ENCODE results near the gene TSPAN18.

TSPAN18 gene

GRCh38 chr11:44711787-44712608, 14.8 kb upstream of the TSPAN18 start:
- no peak for DNase-seq

- no peak for DNase-seq
Observed at GRCh38 chr11:44713022-44713421, 13.7 kb upstream of the TSPAN18 start.

GRCh38 chr11:44716256-44716655, 10.5 kb upstream of the TSPAN18 start:
- no peak for DNase-seq

GRCh38 chr11:44718057-44718456, 8.7 kb upstream of the TSPAN18 start:
- no peak for DNase-seq

- no peak for DNase-seq
Observed at GRCh38 chr11:44718612-44719390, 8.0 kb upstream of the TSPAN18 start.

- peak; percentile 72 for DNase-seq
Observed at GRCh38 chr11:44725016-44725685, 1.6 kb upstream of the TSPAN18 start.

GRCh38 chr11:44725757-44726282, 942 bp upstream of the TSPAN18 start:
- peak; percentile 58 for DNase-seq

GRCh38 chr11:44727114-44727372, 281 bp downstream of the TSPAN18 start:
- DNase-seq: no peak

- DNase-seq: peak; percentile 91
Observed at GRCh38 chr11:44727373-44728287, 868 bp downstream of the TSPAN18 start.

GRCh38 chr11:44728491-44728910, 1.7 kb downstream of the TSPAN18 start:
- peak; percentile 62 for DNase-seq

GRCh38 chr11:44729063-44729462, 2.3 kb downstream of the TSPAN18 start:
- no peak for DNase-seq

GRCh38 chr11:44729713-44730112, 3.0 kb downstream of the TSPAN18 start:
- no peak for DNase-seq

- no peak for DNase-seq
Observed at GRCh38 chr11:44730775-44731174, 4.0 kb downstream of the TSPAN18 start.

- peak; percentile 85 for DNase-seq
Observed at GRCh38 chr11:44731685-44732430, 5.1 kb downstream of the TSPAN18 start.

GRCh38 chr11:44732564-44732963, 5.8 kb downstream of the TSPAN18 start:
- DNase-seq: no peak

GRCh38 chr11:44733877-44734276, 7.1 kb downstream of the TSPAN18 start:
- no peak for DNase-seq

- DNase-seq: no peak
Observed at GRCh38 chr11:44734843-44735381, 8.2 kb downstream of the TSPAN18 start.

- no peak for DNase-seq
Observed at GRCh38 chr11:44736791-44737190, 10.0 kb downstream of the TSPAN18 start.

- DNase-seq: no peak
Observed at GRCh38 chr11:44737245-44738085, 10.7 kb downstream of the TSPAN18 start.

- DNase-seq: no peak
Observed at GRCh38 chr11:44738791-44739190, 12.0 kb downstream of the TSPAN18 start.
